Fibroblast of the aortic adventitia (primary cell): ENCODE results near the gene ZCCHC10. TPM values are rescaled to one million over a fixed set of nuclear protein-coding genes. Genes with fewer than 3 reads are reported as not detected.
"Not testable (repeated sequence)": the region's sequence is repeated elsewhere in the genome, so short reads cannot be mapped to it uniquely, and the experiment has no call there.

Experiments used
- DNase-seq: peaks from one replicate; pipeline ENCODE4 v3.0.0-alpha.2; 2010; ENCODE audit warnings: low read depth
- H3K4me3 ChIP-seq: 2 replicates; pipeline ENCODE4 v1.5.1; 2011; ENCODE audit warnings: low read depth, mild to moderate bottlenecking, control low read depth, low read length, moderate library complexity
- CTCF ChIP-seq: IDR thresholded peaks from 2 replicates; pipeline ENCODE4 v1.5.1; 2011; ENCODE audit warnings: mild to moderate bottlenecking, low read length, control low read depth, inconsistent platforms; ENCODE audit not compliant: insufficient read depth
- total RNA-seq: library from RNA; depleted of rRNA; stranded (reverse); fragments of >200 nt; gene quantifications from 2 replicates; pipeline ENCODE4 v1.2.3, GENCODE V29; 2012; ENCODE audit warnings: low replicate concordance

ZCCHC10 gene
- total RNA-seq, 1 donor = 14.4 TPM

GRCh38 chr5:132976852-132977251, 49.5 kb downstream of the ZCCHC10 start:
- no peak overlapping the region for H3K4me3 ChIP-seq
- DNase-seq = no peak
- TF ChIP-seq CTCF = no peak

GRCh38 chr5:132972436-132972828, 53.9 kb downstream of the ZCCHC10 start:
- H3K4me3 ChIP-seq, DNase-seq: not testable (repeated sequence)

- no peak overlapping the region for H3K4me3 ChIP-seq
- peak; percentile 34 for DNase-seq
- TF ChIP-seq CTCF = no peak
Observed at GRCh38 chr5:132971483-132972435, 54.6 kb downstream of the ZCCHC10 start.

- DNase-seq = no peak
- no peak overlapping the region for H3K4me3 ChIP-seq
- no peak for TF ChIP-seq CTCF
Observed at GRCh38 chr5:132965120-132965519, 61.2 kb downstream of the ZCCHC10 start.

- TF ChIP-seq CTCF = no peak
- DNase-seq = peak; percentile 94
- H3K4me3 ChIP-seq = peak within 1 kb of the TSS; percentile 86
Observed at GRCh38 chr5:132963171-132964104, 62.9 kb downstream of the ZCCHC10 start, which contains the start of gene AFF4. Gene AFF4 (minus strand): TSS chr5:132963634. CDS start chr5:132937189, 26,445 bp downstream.

GRCh38 chr5:132962429-132963021, 63.8 kb downstream of the ZCCHC10 start:
- peak overlapping the region; percentile 86 for H3K4me3 ChIP-seq
- DNase-seq = peak; percentile 81

More at GRCh38 chr5:132962429-132963021, 63.8 kb downstream of the ZCCHC10 start:
- TF ChIP-seq CTCF = no peak
